Progenitor cell of endocrine pancreas (in vitro differentiated cells): Measurements from ENCODE around the gene CTNNA3. TPM values are rescaled to one million over a fixed set of nuclear protein-coding genes. Genes with fewer than 3 reads are reported as not detected.

Source experiments
- DNase-seq: peaks from one replicate; pipeline ENCODE4 v3.0.0; 2021; ENCODE audit warnings: low spot score; ENCODE audit not compliant: unreplicated experiment
- H3K27ac Mint-ChIP-seq: 2 replicates; pipeline ENCODE4 v1.8.0; 2021; ENCODE audit warnings: mild to moderate bottlenecking, moderate library complexity, mixed read lengths
- H3K27me3 Mint-ChIP-seq: 2 replicates; pipeline ENCODE4 v1.8.0; 2021; ENCODE audit warnings: mixed read lengths
- H3K36me3 Mint-ChIP-seq: 2 replicates; pipeline ENCODE4 v1.8.0; 2022; ENCODE audit warnings: mixed read lengths; ENCODE audit not compliant: insufficient read depth
- H3K4me1 Mint-ChIP-seq: 2 replicates; pipeline ENCODE4 v1.8.0; 2021; ENCODE audit warnings: low read depth, mixed read lengths
- H3K4me3 Mint-ChIP-seq: 2 replicates; pipeline ENCODE4 v1.8.0; 2021; ENCODE audit warnings: low read depth, mild to moderate bottlenecking, moderate library complexity, mixed read lengths
- H3K9me3 Mint-ChIP-seq: 2 replicates; pipeline ENCODE4 v1.8.0; 2021; ENCODE audit warnings: low read depth, mixed read lengths
- CTCF ChIP-seq: fragments of 200-600 bp; sonication (generic); IDR thresholded peaks from one replicate; pipeline ENCODE4 v1.5.0; 2021; ENCODE audit warnings: antibody characterized with exemption, mild to moderate bottlenecking; ENCODE audit not compliant: unreplicated experiment
- total RNA-seq: library from RNA; stranded (reverse); gene quantifications from 2 replicates; pipeline ENCODE4 v1.2.1, GENCODE V29; 2021

CTNNA3 gene
- total RNA-seq, 1 donor from 2014 or later: 1.7 TPM

GRCh38 chr10:67288688-67289410 lies 407.1 kb downstream of the CTNNA3 start:
- TF ChIP-seq CTCF: no peak
- Mint-ChIP-seq H3K4me3 (no peak overlapping the region), H3K9me3 (no peaks in the 10 kb centered on the region), H3K4me1 (peaks cover under 1% of the 10 kb centered on the region), H3K27ac (no peak overlapping the region), H3K36me3 (no peaks in the 10 kb centered on the region), H3K27me3 (no peaks in the 10 kb centered on the region)
- DNase-seq: no peak

GRCh38 chr10:67284589-67284988 lies 411.4 kb downstream of the CTNNA3 start:
- TF ChIP-seq CTCF: no peak
- H3K4me3 Mint-ChIP-seq: no peak overlapping the region
- no peak overlapping the region for H3K27ac Mint-ChIP-seq
- no peaks in the 10 kb centered on the region for H3K27me3 Mint-ChIP-seq
- H3K36me3 Mint-ChIP-seq: peaks cover 3% of the 10 kb centered on the region
- no peak for DNase-seq
- H3K4me1 Mint-ChIP-seq: peaks cover 19% of the 10 kb centered on the region
- peaks cover 3% of the 10 kb centered on the region for H3K9me3 Mint-ChIP-seq

GRCh38 chr10:67282871-67283270 lies 413.1 kb downstream of the CTNNA3 start:
- Mint-ChIP-seq H3K27me3 (no peaks in the 10 kb centered on the region), H3K27ac (peak overlapping the region; percentile 80), H3K4me3 (no peak overlapping the region), H3K36me3 (peaks cover 3% of the 10 kb centered on the region), H3K9me3 (peaks cover 3% of the 10 kb centered on the region), H3K4me1 (peaks cover 35% of the 10 kb centered on the region)
- TF ChIP-seq CTCF: no peak
- no peak for DNase-seq

- peaks cover 3% of the 10 kb centered on the region for H3K9me3 Mint-ChIP-seq
- no peak for DNase-seq
Observed at GRCh38 chr10:67280405-67280804, 415.6 kb downstream of the CTNNA3 start.

GRCh38 chr10:67277402-67277801 lies 418.6 kb downstream of the CTNNA3 start:
- no peaks in the 10 kb centered on the region for H3K36me3 Mint-ChIP-seq
- peaks cover 20% of the 10 kb centered on the region for H3K4me1 Mint-ChIP-seq
- H3K9me3 Mint-ChIP-seq: no peaks in the 10 kb centered on the region
- no peak overlapping the region for H3K27ac Mint-ChIP-seq
- H3K4me3 Mint-ChIP-seq: no peak overlapping the region
- TF ChIP-seq CTCF: no peak
- no peaks in the 10 kb centered on the region for H3K27me3 Mint-ChIP-seq
- DNase-seq: no peak

More at GRCh38 chr10:67280405-67280804, 415.6 kb downstream of the CTNNA3 start:
- peaks cover 3% of the 10 kb centered on the region for H3K36me3 Mint-ChIP-seq
- no peak overlapping the region for H3K4me3 Mint-ChIP-seq
- no peak for TF ChIP-seq CTCF
- peaks cover 35% of the 10 kb centered on the region for H3K4me1 Mint-ChIP-seq
- H3K27me3 Mint-ChIP-seq: no peaks in the 10 kb centered on the region
- no peak overlapping the region for H3K27ac Mint-ChIP-seq
